ENCODE data around the gene ENTHD1.

DNA sequence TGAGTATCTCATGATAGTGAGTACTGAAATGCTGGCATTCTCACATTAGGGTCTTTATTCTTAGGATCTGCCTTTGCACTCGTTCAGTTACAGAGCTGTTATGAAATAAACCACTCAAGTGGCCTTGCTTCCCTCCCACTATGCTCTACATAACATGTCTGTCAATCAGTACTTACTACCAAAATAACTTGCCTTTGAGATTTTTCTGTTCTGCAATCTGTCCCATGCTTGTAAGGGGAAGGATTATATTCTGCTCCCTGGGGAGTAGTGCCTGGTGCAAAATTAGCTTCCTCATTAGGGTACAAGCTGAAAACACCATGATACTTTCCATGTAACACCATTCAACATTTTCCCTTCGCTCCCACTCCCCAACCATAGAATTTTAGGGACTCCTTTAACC lies 5.4 kb upstream of the ENTHD1 start:
- TF ChIP-seq, protein P1, sequence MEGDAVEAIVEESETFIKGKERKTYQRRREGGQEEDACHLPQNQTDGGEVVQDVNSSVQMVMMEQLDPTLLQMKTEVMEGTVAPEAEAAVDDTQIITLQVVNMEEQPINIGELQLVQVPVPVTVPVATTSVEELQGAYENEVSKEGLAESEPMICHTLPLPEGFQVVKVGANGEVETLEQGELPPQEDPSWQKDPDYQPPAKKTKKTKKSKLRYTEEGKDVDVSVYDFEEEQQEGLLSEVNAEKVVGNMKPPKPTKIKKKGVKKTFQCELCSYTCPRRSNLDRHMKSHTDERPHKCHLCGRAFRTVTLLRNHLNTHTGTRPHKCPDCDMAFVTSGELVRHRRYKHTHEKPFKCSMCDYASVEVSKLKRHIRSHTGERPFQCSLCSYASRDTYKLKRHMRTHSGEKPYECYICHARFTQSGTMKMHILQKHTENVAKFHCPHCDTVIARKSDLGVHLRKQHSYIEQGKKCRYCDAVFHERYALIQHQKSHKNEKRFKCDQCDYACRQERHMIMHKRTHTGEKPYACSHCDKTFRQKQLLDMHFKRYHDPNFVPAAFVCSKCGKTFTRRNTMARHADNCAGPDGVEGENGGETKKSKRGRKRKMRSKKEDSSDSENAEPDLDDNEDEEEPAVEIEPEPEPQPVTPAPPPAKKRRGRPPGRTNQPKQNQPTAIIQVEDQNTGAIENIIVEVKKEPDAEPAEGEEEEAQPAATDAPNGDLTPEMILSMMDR (IDR thresholded peaks at IDR 0.05; ENCODE audit: low read length), result no peak
- no peak for TF ChIP-seq EZH2 (IDR thresholded peaks at IDR 0.05; ENCODE audit: borderline replicate concordance, low read length)
